Testis (tissue), 2 donors: Measurements from ENCODE around the gene TPSAB1.

ENCODE experiments used
- CTCF ChIP-seq, 3 experiments: fragments of 450-650 bp in 2 of 3; fragments of 200-600 bp in 1 of 3; sonication (generic) in 1 of 3; IDR thresholded peaks; one replicate each; pipeline ENCODE4 v1.5.1; 2016 to 2019; ENCODE audit warnings: antibody characterized with exemption in 3 of 3, mild to moderate bottlenecking in 2 of 3, moderate library complexity in 1 of 3
- POLR2A ChIP-seq: fragments of 450-650 bp; IDR thresholded peaks from one replicate; pipeline ENCODE4 v1.6.1; 2017; ENCODE audit warnings: antibody characterized with exemption, mild to moderate bottlenecking, moderate library complexity

GRCh38 chr16:1225051-1225451, 15.5 kb upstream of the TPSAB1 start, which contains the start of gene TPSG1:
- no peak for TF ChIP-seq POLR2A
- TF ChIP-seq CTCF (IDR thresholded peaks at IDR 0.05) = no peak
